ENCODE results near the gene RANBP9.

The RANBP9 gene

DNA sequence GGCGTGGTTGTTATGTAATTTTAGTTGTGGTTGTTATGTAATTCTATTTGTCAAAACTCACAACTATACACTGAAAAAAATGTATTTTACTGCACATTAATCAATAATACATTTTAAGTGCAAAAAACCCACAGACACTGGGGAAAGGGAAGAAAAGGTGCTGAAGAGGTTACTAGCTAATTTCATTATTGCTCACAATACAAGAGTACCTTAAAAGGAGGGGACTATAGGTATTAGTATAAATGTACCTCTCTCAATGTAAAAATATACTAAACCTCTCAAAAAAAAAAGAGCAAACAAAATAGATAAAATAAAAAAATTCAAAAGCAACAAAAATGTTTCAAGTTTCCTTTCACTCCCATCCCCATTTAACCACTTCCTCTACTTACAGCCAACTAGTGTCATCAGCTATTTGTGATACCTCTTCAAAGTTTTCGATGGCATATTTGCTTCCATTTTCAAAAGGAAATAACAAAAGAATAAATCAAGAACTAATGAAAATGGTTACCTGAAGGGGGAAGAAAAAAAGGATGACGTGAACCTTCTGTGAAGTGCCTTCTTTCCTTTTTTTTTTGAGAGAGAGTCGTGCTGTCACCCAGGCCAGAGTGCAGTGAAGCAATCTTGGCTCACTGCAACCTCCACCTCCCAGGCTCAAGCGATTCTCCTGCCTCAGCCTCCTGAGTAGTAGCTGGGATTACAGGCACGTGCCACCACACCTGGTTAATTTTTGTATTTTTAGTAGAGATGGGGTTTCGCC, 30.2 kb downstream of the RANBP9 start:
- H3K4me3 Mint-ChIP-seq, result no peak overlapping the region

DNA sequence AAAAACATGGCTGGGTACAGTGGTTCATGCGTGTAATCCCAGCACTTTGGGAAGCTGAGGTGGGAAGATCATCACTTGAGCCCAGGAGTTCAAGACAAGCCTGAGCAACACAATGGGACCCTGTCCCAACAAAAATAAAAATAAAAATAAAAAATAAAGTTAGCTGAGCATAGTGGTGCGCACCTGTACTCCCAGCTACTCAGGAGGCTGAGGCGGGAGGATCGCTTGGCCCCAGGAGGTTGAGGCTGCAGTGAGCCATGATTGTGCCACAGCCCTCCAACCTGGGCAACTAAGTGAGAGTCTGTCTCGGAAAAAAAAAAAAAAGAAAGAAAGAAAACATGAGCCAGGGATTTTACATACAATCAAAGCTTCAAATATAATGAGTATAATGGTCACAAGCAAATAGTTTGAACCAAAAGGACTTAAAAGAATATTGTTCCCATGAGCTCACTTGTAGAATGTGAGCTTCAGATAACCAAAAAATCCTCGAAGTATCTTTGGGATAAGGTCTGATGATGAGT, 31.1 kb downstream of the RANBP9 start:
- TF ChIP-seq, protein P1, sequence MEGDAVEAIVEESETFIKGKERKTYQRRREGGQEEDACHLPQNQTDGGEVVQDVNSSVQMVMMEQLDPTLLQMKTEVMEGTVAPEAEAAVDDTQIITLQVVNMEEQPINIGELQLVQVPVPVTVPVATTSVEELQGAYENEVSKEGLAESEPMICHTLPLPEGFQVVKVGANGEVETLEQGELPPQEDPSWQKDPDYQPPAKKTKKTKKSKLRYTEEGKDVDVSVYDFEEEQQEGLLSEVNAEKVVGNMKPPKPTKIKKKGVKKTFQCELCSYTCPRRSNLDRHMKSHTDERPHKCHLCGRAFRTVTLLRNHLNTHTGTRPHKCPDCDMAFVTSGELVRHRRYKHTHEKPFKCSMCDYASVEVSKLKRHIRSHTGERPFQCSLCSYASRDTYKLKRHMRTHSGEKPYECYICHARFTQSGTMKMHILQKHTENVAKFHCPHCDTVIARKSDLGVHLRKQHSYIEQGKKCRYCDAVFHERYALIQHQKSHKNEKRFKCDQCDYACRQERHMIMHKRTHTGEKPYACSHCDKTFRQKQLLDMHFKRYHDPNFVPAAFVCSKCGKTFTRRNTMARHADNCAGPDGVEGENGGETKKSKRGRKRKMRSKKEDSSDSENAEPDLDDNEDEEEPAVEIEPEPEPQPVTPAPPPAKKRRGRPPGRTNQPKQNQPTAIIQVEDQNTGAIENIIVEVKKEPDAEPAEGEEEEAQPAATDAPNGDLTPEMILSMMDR (IDR thresholded peaks at IDR 0.05; ENCODE audit: unreplicated experiment in 3 of 3), result no peak
- no peak overlapping the region for H3K27ac Mint-ChIP-seq
- H3K36me3 Mint-ChIP-seq (ENCODE audit: low read depth), result peaks cover 53% of the 10 kb centered on the region
- peaks cover 4% of the 10 kb centered on the region for H3K4me1 Mint-ChIP-seq
- no peak overlapping the region for H3K4me3 Mint-ChIP-seq
- peaks cover 24% of the 10 kb centered on the region for H3K9me3 Mint-ChIP-seq
- no peaks in the 10 kb centered on the region for H3K27me3 Mint-ChIP-seq (ENCODE audit: low read depth)

More for the DNA sequence above, 30.2 kb downstream of the RANBP9 start:
- TF ChIP-seq, protein P1 (IDR thresholded peaks at IDR 0.05; ENCODE audit: unreplicated experiment in 3 of 3), result no peak
- Mint-ChIP-seq H3K27ac (no peak overlapping the region), H3K9me3 (peaks cover 24% of the 10 kb centered on the region), H3K27me3 (ENCODE audit: low read depth) (no peaks in the 10 kb centered on the region), H3K36me3 (ENCODE audit: low read depth) (peaks cover 49% of the 10 kb centered on the region), H3K4me1 (peaks cover 4% of the 10 kb centered on the region)

DNA sequence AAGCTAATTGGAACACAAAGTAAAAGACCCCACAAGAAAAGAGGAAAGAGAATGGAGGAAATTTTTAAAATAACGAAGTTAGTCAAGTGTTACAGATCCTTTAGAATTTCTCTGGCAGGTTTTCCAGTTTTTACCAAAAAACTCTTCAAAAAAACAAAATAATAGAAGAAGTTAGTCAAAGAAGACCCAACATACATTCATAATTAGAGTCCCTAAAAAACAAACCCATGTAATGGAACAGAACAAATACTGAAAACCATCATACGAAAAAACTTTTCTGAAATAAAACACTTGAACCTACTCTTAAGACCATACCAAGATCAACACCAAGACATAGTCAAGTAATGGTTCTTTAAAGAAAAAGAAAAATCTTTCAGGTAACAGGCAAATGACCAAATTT, 31.6 kb downstream of the RANBP9 start:
- peaks cover 4% of the 10 kb centered on the region for H3K4me1 Mint-ChIP-seq
- peaks cover 53% of the 10 kb centered on the region for H3K36me3 Mint-ChIP-seq (ENCODE audit: low read depth)
- no peak overlapping the region for H3K4me3 Mint-ChIP-seq
- no peaks in the 10 kb centered on the region for H3K27me3 Mint-ChIP-seq (ENCODE audit: low read depth)
- H3K9me3 Mint-ChIP-seq, result peaks cover 24% of the 10 kb centered on the region
- TF ChIP-seq, protein P1 (IDR thresholded peaks at IDR 0.05; ENCODE audit: unreplicated experiment in 3 of 3), result no peak
- no peak overlapping the region for H3K27ac Mint-ChIP-seq

DNA sequence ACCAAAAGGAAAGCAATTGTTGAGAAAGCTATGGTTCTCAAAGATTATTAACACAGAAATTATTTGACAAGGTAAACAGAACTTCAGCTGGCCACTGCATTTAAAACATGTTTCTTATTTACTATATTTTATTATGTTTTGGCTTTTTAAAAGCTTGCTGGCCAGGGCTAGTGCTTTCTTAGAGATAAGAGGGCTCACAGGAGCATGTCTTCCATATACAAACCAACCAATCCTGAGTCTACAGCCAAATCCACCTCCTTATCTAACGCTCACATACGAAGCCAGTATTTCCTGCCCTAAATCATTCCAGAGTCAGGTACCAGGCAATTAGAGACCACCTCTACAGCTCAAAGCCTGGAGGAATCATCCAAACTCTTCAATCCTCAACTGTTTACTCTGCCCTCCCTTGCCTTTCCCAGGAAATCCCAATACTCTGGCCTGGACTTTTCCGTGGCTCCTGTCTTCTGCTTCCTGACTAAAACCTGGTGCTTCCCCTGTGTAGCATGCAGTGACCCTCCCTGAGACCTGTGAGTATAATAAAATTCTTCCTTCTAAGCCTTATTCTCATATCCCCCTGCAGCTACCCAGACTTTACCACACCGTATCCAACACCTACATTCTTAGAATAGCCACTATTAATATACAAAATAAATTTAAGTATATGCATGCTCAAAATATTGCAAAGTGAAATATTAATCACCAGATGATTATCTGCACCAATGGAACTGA, 33.2 kb downstream of the RANBP9 start:
- H3K9me3 Mint-ChIP-seq, result peaks cover 24% of the 10 kb centered on the region
- no peaks in the 10 kb centered on the region for H3K27me3 Mint-ChIP-seq (ENCODE audit: low read depth)
- TF ChIP-seq, protein P1 (IDR thresholded peaks at IDR 0.05; ENCODE audit: unreplicated experiment in 3 of 3), result no peak
- no peak overlapping the region for H3K4me3 Mint-ChIP-seq
- no peak overlapping the region for H3K27ac Mint-ChIP-seq
- H3K4me1 Mint-ChIP-seq, result peaks cover 4% of the 10 kb centered on the region
- H3K36me3 Mint-ChIP-seq (ENCODE audit: low read depth), result peaks cover 58% of the 10 kb centered on the region

DNA sequence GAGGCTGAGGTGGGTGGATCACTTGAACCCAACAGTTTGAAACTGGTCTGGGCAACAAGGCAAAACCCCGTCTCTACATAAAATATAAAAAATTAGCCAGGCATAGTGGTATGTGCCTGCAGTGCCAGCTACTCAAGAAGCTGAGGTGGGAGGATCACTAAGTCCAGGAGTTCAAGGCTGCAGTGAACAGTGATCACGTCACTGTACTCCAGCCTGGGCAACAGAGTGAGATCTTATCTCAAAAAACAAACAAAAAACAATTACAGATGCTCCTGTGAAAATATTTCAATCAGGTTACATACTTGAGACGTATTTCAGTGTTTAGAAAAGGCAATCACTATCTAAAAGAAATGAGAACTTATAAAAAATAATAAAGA, 33.8 kb downstream of the RANBP9 start:
- Mint-ChIP-seq H3K27ac (no peak overlapping the region), H3K4me1 (peaks cover 1% of the 10 kb centered on the region), H3K27me3 (ENCODE audit: low read depth) (no peaks in the 10 kb centered on the region), H3K36me3 (ENCODE audit: low read depth) (peaks cover 60% of the 10 kb centered on the region), H3K4me3 (no peak overlapping the region), H3K9me3 (peaks cover 24% of the 10 kb centered on the region)
- TF ChIP-seq, protein P1 (IDR thresholded peaks at IDR 0.05; ENCODE audit: unreplicated experiment in 3 of 3), result no peak
